ENCODE measurements around the gene LPIN1. TPM values are rescaled to one million over a fixed set of nuclear protein-coding genes. Genes with fewer than 3 reads are reported as not detected.

LPIN1 gene
- total and polyA plus RNA-seq, 2 of the 8 experiments (the other 6 are each of a cell fraction or from before 2014, with no cell fraction given): 4.3 to 9.8 TPM

DNA sequence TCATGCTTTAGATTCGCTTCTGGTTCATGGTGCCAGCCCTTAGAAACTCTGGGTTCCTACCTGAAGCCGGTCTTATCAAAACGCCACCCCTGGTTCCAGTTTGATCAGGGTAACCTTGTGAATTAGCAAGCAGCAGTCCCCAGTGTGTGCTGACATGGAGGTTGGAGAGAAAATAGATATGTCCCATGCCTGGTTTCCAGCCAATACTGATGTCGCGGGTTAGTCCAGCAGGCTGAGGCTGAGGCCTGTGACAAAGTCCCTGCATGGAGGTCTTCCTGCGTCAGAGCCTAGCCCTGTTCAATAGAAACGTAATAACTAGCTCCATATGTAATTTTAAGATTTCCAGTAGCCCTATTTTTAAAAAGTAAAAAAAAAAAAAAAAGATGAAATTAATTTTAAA, 28.2 kb downstream of the LPIN1 start (continued):
- TF ChIP-seq, protein P1, sequence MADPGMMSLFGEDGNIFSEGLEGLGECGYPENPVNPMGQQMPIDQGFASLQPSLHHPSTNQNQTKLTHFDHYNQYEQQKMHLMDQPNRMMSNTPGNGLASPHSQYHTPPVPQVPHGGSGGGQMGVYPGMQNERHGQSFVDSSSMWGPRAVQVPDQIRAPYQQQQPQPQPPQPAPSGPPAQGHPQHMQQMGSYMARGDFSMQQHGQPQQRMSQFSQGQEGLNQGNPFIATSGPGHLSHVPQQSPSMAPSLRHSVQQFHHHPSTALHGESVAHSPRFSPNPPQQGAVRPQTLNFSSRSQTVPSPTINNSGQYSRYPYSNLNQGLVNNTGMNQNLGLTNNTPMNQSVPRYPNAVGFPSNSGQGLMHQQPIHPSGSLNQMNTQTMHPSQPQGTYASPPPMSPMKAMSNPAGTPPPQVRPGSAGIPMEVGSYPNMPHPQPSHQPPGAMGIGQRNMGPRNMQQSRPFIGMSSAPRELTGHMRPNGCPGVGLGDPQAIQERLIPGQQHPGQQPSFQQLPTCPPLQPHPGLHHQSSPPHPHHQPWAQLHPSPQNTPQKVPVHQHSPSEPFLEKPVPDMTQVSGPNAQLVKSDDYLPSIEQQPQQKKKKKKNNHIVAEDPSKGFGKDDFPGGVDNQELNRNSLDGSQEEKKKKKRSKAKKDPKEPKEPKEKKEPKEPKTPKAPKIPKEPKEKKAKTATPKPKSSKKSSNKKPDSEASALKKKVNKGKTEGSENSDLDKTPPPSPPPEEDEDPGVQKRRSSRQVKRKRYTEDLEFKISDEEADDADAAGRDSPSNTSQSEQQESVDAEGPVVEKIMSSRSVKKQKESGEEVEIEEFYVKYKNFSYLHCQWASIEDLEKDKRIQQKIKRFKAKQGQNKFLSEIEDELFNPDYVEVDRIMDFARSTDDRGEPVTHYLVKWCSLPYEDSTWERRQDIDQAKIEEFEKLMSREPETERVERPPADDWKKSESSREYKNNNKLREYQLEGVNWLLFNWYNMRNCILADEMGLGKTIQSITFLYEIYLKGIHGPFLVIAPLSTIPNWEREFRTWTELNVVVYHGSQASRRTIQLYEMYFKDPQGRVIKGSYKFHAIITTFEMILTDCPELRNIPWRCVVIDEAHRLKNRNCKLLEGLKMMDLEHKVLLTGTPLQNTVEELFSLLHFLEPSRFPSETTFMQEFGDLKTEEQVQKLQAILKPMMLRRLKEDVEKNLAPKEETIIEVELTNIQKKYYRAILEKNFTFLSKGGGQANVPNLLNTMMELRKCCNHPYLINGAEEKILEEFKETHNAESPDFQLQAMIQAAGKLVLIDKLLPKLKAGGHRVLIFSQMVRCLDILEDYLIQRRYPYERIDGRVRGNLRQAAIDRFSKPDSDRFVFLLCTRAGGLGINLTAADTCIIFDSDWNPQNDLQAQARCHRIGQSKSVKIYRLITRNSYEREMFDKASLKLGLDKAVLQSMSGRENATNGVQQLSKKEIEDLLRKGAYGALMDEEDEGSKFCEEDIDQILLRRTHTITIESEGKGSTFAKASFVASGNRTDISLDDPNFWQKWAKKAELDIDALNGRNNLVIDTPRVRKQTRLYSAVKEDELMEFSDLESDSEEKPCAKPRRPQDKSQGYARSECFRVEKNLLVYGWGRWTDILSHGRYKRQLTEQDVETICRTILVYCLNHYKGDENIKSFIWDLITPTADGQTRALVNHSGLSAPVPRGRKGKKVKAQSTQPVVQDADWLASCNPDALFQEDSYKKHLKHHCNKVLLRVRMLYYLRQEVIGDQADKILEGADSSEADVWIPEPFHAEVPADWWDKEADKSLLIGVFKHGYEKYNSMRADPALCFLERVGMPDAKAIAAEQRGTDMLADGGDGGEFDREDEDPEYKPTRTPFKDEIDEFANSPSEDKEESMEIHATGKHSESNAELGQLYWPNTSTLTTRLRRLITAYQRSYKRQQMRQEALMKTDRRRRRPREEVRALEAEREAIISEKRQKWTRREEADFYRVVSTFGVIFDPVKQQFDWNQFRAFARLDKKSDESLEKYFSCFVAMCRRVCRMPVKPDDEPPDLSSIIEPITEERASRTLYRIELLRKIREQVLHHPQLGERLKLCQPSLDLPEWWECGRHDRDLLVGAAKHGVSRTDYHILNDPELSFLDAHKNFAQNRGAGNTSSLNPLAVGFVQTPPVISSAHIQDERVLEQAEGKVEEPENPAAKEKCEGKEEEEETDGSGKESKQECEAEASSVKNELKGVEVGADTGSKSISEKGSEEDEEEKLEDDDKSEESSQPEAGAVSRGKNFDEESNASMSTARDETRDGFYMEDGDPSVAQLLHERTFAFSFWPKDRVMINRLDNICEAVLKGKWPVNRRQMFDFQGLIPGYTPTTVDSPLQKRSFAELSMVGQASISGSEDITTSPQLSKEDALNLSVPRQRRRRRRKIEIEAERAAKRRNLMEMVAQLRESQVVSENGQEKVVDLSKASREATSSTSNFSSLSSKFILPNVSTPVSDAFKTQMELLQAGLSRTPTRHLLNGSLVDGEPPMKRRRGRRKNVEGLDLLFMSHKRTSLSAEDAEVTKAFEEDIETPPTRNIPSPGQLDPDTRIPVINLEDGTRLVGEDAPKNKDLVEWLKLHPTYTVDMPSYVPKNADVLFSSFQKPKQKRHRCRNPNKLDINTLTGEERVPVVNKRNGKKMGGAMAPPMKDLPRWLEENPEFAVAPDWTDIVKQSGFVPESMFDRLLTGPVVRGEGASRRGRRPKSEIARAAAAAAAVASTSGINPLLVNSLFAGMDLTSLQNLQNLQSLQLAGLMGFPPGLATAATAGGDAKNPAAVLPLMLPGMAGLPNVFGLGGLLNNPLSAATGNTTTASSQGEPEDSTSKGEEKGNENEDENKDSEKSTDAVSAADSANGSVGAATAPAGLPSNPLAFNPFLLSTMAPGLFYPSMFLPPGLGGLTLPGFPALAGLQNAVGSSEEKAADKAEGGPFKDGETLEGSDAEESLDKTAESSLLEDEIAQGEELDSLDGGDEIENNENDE (IDR thresholded peaks at IDR 0.05; ENCODE audit: insufficient replicate concordance, low read length): no peak
- TF ChIP-seq NANOG (IDR thresholded peaks at IDR 0.05; ENCODE audit: insufficient read depth, low read depth, low read length, poor library complexity, severe bottlenecking): no peak
- no peak for TF ChIP-seq BCL11A (IDR thresholded peaks at IDR 0.05; ENCODE audit: low read depth in 2 of 2, low read length in 2 of 2)
- TF ChIP-seq ZNF274 (IDR thresholded peaks at IDR 0.05; ENCODE audit: borderline replicate concordance, extremely low read depth, low read length): no peak
- TF ChIP-seq RXRA (IDR thresholded peaks at IDR 0.05; ENCODE audit: insufficient read depth, low read depth, low read length): no peak
- TF ChIP-seq CTBP2 (IDR thresholded peaks at IDR 0.05; ENCODE audit: borderline replicate concordance, insufficient read depth, insufficient read length, low read length): no peak
- TF ChIP-seq YY1 (IDR thresholded peaks at IDR 0.05; ENCODE audit: low read depth, low read length): no peak
- no peak for TF ChIP-seq EP300 (IDR thresholded peaks at IDR 0.05; ENCODE audit: borderline replicate concordance in 1 of 2, low read depth in 2 of 2, low read length in 2 of 2)

Measured in H1 (cell line).